ENCODE measurements around the gene HAVCR2. TPM values are rescaled to one million over a fixed set of nuclear protein-coding genes. Genes with fewer than 3 reads are reported as not detected.

Gene HAVCR2
- 0.22 to 0.39 TPM (median 0.30 TPM) in 5 replicates for total RNA-seq (2022; extraction: Qiagen RNA extraction; ENCODE audit: low read depth)

DNA sequence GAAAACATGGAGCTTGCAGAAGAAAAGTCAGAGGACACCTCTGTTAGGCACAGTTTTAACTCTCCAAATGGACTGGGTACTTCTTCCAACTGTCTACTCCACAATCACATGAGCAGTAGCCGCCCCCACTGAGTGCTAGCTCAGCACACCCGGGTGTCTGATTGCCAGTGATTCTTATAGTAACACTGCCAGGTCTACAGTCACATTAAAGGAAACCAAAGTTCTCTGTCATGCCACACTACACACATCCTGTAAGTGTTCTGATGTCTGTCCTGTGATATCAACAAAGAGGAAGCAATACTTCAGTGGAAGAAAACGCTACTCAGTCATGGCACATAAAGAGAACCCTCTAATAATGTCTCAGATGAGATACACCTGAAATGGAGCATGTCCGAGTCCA, at the start of gene HAVCR2:
TSS of gene HAVCR2 (minus strand) at position 69 of the 400 bp plus-strand sequence. CDS start at position 8, 61 bp downstream.

DNA sequence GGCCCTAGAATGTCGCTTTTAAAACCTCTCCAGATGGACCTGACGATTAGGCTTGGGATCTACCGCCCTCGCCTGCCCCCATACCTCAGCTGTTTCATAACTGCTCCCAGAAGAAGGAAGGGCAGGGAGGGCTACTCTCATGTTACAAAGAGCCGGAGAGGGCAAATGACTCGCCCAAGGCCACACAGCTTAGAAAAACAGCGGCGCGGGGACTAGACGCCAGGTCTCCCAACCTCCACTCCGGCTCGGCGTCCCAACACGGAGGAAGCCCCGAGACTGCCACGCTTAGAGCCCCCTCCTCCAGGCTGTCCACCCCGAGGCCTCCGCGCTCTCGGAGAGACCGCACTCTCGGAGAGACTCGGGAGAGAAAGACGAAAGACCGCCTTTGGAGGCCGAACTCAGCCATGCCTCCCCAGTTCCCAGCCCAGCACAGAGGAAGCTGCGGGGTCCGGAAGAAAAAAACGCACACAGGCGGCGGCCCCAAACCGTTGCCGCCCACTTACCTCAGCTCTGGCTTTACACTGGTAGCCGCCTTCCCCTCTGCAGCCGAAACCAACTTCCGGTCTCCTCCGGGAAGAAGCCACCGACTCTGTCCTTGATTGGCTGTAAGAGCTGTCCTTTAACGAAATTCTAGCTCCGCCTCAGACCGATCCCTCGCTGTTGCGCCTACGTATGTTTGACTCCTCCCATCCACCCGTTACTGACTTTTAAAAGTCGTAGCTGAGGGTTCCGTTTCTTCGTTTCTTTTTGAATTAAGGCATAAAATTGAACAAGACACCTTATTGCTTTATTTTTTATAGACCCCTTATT, 33.7 kb upstream of the HAVCR2 start, which contains the start of gene MED7:
TSS of gene MED7 (minus strand) at position 549 of the 810 bp plus-strand sequence. CDS start 3,434 bp downstream, outside the sequence.

GRCh38 chr5:157059093-157059539, 49.7 kb downstream of the HAVCR2 start, which contains the start of gene HAVCR1:
Gene HAVCR1 (minus strand): TSS chr5:157059116. CDS start chr5:157057943, 1,173 bp downstream.

Other genes with a start within 250 kb of the HAVCR2 start
- gene TIMD4, start 145.8 kb downstream of the HAVCR2 start, total RNA-seq (2022; extraction: Qiagen RNA extraction; ENCODE audit: low read depth) = 0.48 to 1.3 TPM (median 0.90 TPM) in 5 replicates
- 22.0 to 42.6 TPM (median 35.7 TPM) in 5 replicates for gene HAVCR1, start 49.9 kb downstream of the HAVCR2 start, total RNA-seq (2022; extraction: Qiagen RNA extraction; ENCODE audit: low read depth)
- 12.6 to 22.4 TPM (median 17.7 TPM) in 5 replicates for gene MED7, start 33.8 kb upstream of the HAVCR2 start, total RNA-seq (2022; extraction: Qiagen RNA extraction; ENCODE audit: low read depth)
- not detected in 5 replicates for gene GARIN3, start 57.2 kb upstream of the HAVCR2 start, total RNA-seq (2022; extraction: Qiagen RNA extraction; ENCODE audit: low read depth)
- gene ITK, start 71.8 kb upstream of the HAVCR2 start, total RNA-seq (2022; extraction: Qiagen RNA extraction; ENCODE audit: low read depth) = 0.03 to 0.41 TPM (median 0.08 TPM) in 5 replicates
- 16.5 to 22.6 TPM (median 21.3 TPM) in 5 replicates for gene CYFIP2, start 157.1 kb upstream of the HAVCR2 start, total RNA-seq (2022; extraction: Qiagen RNA extraction; ENCODE audit: low read depth)